HG03135 (cell line): ENCODE results near the gene ACAA1.

Experiments
- ATAC-seq: cut with Tn5 transposase; IDR thresholded peaks from one replicate; pipeline ENCODE4 v1.9.1; 2021; ENCODE audit warnings: mild to moderate bottlenecking, moderate library complexity; ENCODE audit not compliant: unreplicated experiment

The ACAA1 gene

GRCh38 chr3:38154625-38155255 is 17.8 kb upstream of the ACAA1 start:
- no peak for ATAC-seq

- ATAC-seq = no peak
Observed at GRCh38 chr3:38154033-38154494, 17.1 kb upstream of the ACAA1 start.

GRCh38 chr3:38153221-38153620 is 16.3 kb upstream of the ACAA1 start:
- ATAC-seq = no peak

- ATAC-seq = no peak
Observed at GRCh38 chr3:38152609-38153008, 15.7 kb upstream of the ACAA1 start.

- no peak for ATAC-seq
Observed at GRCh38 chr3:38151667-38152265, 14.8 kb upstream of the ACAA1 start.

- no peak for ATAC-seq
Observed at GRCh38 chr3:38150780-38151528, 14.0 kb upstream of the ACAA1 start.

GRCh38 chr3:38149708-38150107 is 12.8 kb upstream of the ACAA1 start:
- ATAC-seq = no peak

GRCh38 chr3:38148311-38148882 is 11.5 kb upstream of the ACAA1 start:
- ATAC-seq = no peak

- no peak for ATAC-seq
Observed at GRCh38 chr3:38147421-38147820, 10.5 kb upstream of the ACAA1 start.

GRCh38 chr3:38146504-38146903 is 9.6 kb upstream of the ACAA1 start:
- no peak for ATAC-seq

GRCh38 chr3:38143511-38143910 is 6.6 kb upstream of the ACAA1 start:
- ATAC-seq = no peak

GRCh38 chr3:38142959-38143358 is 6.0 kb upstream of the ACAA1 start:
- ATAC-seq = no peak

GRCh38 chr3:38141952-38142273 is 5.0 kb upstream of the ACAA1 start:
- ATAC-seq = no peak

GRCh38 chr3:38141173-38141951 is 4.4 kb upstream of the ACAA1 start:
- ATAC-seq = no peak

GRCh38 chr3:38140326-38141172 is 3.6 kb upstream of the ACAA1 start:
- no peak for ATAC-seq

GRCh38 chr3:38139652-38140051 is 2.7 kb upstream of the ACAA1 start:
- no peak for ATAC-seq

- ATAC-seq = no peak
Observed at GRCh38 chr3:38139191-38139590, 2.3 kb upstream of the ACAA1 start.

GRCh38 chr3:38138349-38139190 is 1.6 kb upstream of the ACAA1 start, which contains the start of gene MYD88:
Gene MYD88, plus strand, starts transcription at chr3:38138661. Its CDS starts 40 bp downstream, at chr3:38138701.
- ATAC-seq = peak; percentile 49
